Esophagus squamous epithelium (tissue), 5 donors: ENCODE measurements around the gene PRDM12. TPM values are rescaled to one million over a fixed set of nuclear protein-coding genes. Genes with fewer than 3 reads are reported as not detected.

Experiments
- DNase-seq: peaks from one replicate; lab custom pipeline; 2025; lab: John Stamatoyannopoulos, UW
- H3K27ac ChIP-seq, 4 donors: fragments of 200-600 bp; sonication (generic); one replicate each; pipeline ENCODE4 v1.5.1; 2016 to 2019; ENCODE audit warnings: mild to moderate bottlenecking in 1 of 4
- H3K27me3 ChIP-seq, 4 donors: fragments of 200-600 bp; sonication (generic); 1 replicate in 3 of 4; 2 replicates in 1 of 4; pipeline versions ENCODE4 v1.5.1 to v1.6.0; 2017 to 2021; ENCODE audit warnings: antibody characterized with exemption in 1 of 4
- H3K36me3 ChIP-seq, 3 donors: fragments of 200-600 bp; sonication (generic); one replicate each; pipeline ENCODE4 v1.5.1; 2016 to 2019
- H3K4me1 ChIP-seq, 3 donors: fragments of 200-600 bp; sonication (generic); one replicate each; pipeline ENCODE4 v1.5.1; 2017 to 2019
- H3K4me3 ChIP-seq, 4 donors: fragments of 200-600 bp; sonication (generic); 1 replicate in 3 of 4; 2 replicates in 1 of 4; pipeline ENCODE4 v1.5.1; 2016 to 2019; ENCODE audit warnings: mild to moderate bottlenecking in 2 of 4, moderate library complexity in 1 of 4
- H3K9me3 ChIP-seq, 3 donors: fragments of 200-600 bp; sonication (generic); one replicate each; pipeline ENCODE4 v1.5.1; 2016 to 2019
- POLR2A ChIP-seq, 4 donors: fragments of 450-650 bp; IDR thresholded peaks; one replicate each; pipeline ENCODE4 v1.6.1; 2017; ENCODE audit warnings: antibody characterized with exemption in 4 of 4, mild to moderate bottlenecking in 4 of 4, moderate library complexity in 3 of 4
- WGBS, 2 donors: methylation state at CpG; one replicate each; pipeline ENCODE4 v1.1.5; 2018; 5-methylcytosine and 5-hydroxymethylcytosine counted together
- intact Hi-C: fragments of 100-400 bp; cut with DNase I; formaldehyde crosslinking; loops from one replicate; pipeline ENCODE4 v1.15.0; 2022
- total RNA-seq, 4 donors: library from RNA; depleted of rRNA; stranded (reverse); fragments of >200 nt; gene quantifications; one replicate each; pipeline ENCODE4 v1.1.0, GENCODE V29; 2016
- TF ChIP-seq, protein P1 (sequence below), 6 experiments: fragments of 450-650 bp in 4 of 6; fragments of 200-600 bp in 2 of 6; sonication (generic) in 2 of 6; IDR thresholded peaks; one replicate each; pipeline ENCODE4 v1.5.1; 2016 to 2019; ENCODE audit warnings: antibody characterized with exemption in 6 of 6, mild to moderate bottlenecking in 4 of 6, moderate library complexity in 4 of 6
- donor health status: DM: yes; HTN: yes; CAD: no.

PRDM12 gene
- total RNA-seq, 4 donors from 2014 or later = not detected

DNA sequence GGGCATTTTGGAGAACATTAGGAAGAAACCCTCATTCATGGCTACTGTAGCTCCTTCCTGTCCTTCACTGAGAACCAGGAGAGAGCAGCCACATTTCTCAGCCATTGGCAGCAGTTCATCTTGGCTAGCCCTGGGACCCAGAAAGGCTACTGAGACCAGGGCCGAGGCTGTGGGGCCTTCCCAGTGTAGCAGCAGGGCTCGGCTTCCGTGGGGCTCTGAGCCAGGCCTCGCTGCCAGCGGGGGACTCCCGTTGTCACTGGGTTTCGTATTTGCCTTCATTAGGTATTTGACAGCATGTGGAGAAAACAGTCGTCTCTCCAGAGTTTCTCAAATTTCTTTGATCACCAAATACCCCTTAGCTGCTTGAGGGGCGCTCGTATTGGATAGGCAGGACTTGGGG lies 37.3 kb upstream of the PRDM12 start:
- Histone ChIP-seq H3K27ac (no peak overlapping the region), H3K36me3 (peaks cover 44 to 100% (median 60%) of the 10 kb centered on the region in 3 donors), H3K4me3 (no peak overlapping the region), H3K4me1 (no peaks in the 10 kb centered on the region), H3K27me3 (no peaks in the 10 kb centered on the region), H3K9me3 (no peaks in the 10 kb centered on the region)
- TF ChIP-seq POLR2A (IDR thresholded peaks at IDR 0.05) = no peak
- TF ChIP-seq, protein P1, sequence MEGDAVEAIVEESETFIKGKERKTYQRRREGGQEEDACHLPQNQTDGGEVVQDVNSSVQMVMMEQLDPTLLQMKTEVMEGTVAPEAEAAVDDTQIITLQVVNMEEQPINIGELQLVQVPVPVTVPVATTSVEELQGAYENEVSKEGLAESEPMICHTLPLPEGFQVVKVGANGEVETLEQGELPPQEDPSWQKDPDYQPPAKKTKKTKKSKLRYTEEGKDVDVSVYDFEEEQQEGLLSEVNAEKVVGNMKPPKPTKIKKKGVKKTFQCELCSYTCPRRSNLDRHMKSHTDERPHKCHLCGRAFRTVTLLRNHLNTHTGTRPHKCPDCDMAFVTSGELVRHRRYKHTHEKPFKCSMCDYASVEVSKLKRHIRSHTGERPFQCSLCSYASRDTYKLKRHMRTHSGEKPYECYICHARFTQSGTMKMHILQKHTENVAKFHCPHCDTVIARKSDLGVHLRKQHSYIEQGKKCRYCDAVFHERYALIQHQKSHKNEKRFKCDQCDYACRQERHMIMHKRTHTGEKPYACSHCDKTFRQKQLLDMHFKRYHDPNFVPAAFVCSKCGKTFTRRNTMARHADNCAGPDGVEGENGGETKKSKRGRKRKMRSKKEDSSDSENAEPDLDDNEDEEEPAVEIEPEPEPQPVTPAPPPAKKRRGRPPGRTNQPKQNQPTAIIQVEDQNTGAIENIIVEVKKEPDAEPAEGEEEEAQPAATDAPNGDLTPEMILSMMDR (IDR thresholded peaks at IDR 0.05) = no peak
- DNase-seq = no peak
- intact Hi-C loops = no loop called here
- 91 to 95% methylated on average over 4 to 6 of the region's 10 CpGs for WGBS, 2 donors

DNA sequence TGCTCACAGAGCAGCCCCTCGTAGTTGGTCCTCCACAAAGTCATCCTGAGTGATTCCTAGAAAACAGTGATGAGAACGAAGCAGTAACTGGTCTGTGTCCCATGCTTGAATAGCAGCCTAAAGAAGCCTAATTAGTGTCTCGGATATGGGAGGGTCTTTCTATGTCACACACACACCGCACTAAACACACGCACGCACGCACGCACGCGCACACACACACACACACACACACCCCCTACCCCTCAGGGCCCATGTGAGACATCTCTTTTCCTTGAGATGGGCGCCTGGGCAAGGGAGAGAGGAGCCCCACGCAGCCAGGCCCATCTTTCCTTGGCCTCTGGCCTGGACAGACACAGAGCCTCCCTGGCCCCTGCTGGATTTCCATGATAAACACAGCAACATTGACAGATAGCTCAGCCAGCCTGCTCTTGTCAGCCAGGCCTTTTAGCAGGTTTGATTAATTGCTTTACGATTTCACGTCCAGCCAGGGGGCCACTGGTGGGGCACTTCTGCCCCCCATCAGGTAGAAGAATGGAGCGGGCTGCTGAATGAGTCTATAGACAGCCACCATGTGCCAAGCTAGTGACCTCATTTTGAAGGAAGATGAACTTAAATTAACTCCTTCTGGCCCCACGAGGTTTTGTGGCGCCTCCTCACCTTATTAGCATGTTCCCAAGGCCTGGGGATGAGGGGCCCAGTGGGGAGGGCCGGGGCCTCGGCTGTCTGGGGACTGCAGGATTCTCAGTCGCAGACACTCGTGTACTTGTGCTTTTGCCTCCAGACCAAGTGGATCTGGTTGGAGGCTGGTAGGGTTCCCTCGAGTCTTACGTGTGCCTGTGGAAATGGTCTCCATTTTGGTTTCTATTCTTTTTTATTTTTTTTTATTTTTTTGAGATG lies 36.2 kb upstream of the PRDM12 start:
- no peaks in the 10 kb centered on the region for H3K4me1 ChIP-seq
- TF ChIP-seq POLR2A (IDR thresholded peaks at IDR 0.05) = no peak
- peaks cover 48 to 100% (median 69%) of the 10 kb centered on the region in 3 donors for H3K36me3 ChIP-seq
- intact Hi-C loops = no loop called here
- no peak for DNase-seq
- WGBS, 2 donors = 85% methylated on average over 16 to 22 of the region's 23 CpGs
- H3K4me3 ChIP-seq = no peak overlapping the region
- H3K27me3 ChIP-seq = no peaks in the 10 kb centered on the region
- H3K27ac ChIP-seq = no peak overlapping the region
- H3K9me3 ChIP-seq = no peaks in the 10 kb centered on the region

DNA sequence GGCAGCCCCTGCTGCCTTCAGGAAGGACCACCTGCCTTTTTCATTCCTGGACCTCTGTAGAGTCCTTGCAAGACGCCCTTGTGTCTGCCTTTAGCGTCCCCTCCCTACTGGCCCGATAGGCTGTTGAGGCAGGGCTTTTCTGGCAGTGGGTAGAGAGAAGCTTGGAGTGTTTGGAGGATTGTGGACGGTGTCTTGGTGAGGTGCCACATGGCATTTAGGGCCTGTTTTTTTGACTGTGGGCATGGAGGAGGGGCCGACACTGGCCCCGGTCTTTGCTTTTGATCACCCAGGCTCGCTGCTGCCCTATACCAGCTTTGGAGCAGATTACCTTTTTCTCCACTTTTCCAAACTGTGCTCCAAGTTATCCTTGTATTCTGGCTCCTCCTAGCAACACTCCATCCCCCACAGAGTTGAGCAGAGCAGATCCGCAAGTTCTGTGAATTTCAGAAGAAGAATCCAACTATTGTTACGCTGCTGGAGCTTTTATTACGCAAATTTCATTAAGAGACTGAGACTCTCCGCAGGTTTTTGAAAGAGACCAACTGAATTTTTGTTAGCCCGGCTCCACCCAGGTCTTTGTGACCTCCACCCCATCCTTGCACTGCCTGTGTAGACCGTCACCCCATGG lies 34.8 kb upstream of the PRDM12 start:
- Histone ChIP-seq H3K27ac (no peak overlapping the region), H3K4me1 (no peaks in the 10 kb centered on the region), H3K27me3 (no peaks in the 10 kb centered on the region), H3K36me3 (peaks cover 40 to 100% (median 62%) of the 10 kb centered on the region in 3 donors), H3K9me3 (no peaks in the 10 kb centered on the region), H3K4me3 (no peak overlapping the region)
- DNase-seq = no peak
- intact Hi-C loops = no loop called here
- TF ChIP-seq, protein P1 (IDR thresholded peaks at IDR 0.05) = no peak
- TF ChIP-seq POLR2A (IDR thresholded peaks at IDR 0.05) = no peak
- WGBS, 2 donors = 78 to 89% methylated on average over 11 to 12 of the region's 13 CpGs

DNA sequence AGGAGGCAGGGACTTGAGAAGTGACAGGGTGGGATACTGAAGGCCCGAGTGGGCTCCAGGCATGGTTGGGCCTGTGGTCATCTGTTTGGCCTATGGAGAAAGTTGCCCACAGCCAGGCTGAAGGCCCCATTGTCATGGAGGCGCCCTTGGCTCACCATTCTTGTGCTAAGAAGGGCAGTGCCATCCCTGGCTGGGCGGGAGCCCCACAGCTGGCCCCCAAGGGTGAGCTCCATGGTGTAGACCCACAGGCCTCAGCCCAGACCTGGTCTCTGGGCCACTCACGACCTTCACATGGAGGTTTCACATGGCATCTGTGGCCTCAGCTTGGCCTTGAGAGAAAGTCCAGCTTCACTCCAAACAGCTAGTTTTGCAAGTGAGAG lies 34.3 kb upstream of the PRDM12 start:
- WGBS, 2 donors = 80 to 100% methylated on average over 1 of the region's 4 CpGs
- no peak for TF ChIP-seq POLR2A (IDR thresholded peaks at IDR 0.05)
- TF ChIP-seq, protein P1 (IDR thresholded peaks at IDR 0.05) = no peak
- intact Hi-C loops = no loop called here
- Histone ChIP-seq H3K4me1 (no peaks in the 10 kb centered on the region), H3K27ac (no peak overlapping the region), H3K27me3 (no peaks in the 10 kb centered on the region), H3K9me3 (no peaks in the 10 kb centered on the region), H3K36me3 (peaks cover 40 to 100% (median 64%) of the 10 kb centered on the region in 3 donors), H3K4me3 (no peak overlapping the region)
- DNase-seq = no peak

DNA sequence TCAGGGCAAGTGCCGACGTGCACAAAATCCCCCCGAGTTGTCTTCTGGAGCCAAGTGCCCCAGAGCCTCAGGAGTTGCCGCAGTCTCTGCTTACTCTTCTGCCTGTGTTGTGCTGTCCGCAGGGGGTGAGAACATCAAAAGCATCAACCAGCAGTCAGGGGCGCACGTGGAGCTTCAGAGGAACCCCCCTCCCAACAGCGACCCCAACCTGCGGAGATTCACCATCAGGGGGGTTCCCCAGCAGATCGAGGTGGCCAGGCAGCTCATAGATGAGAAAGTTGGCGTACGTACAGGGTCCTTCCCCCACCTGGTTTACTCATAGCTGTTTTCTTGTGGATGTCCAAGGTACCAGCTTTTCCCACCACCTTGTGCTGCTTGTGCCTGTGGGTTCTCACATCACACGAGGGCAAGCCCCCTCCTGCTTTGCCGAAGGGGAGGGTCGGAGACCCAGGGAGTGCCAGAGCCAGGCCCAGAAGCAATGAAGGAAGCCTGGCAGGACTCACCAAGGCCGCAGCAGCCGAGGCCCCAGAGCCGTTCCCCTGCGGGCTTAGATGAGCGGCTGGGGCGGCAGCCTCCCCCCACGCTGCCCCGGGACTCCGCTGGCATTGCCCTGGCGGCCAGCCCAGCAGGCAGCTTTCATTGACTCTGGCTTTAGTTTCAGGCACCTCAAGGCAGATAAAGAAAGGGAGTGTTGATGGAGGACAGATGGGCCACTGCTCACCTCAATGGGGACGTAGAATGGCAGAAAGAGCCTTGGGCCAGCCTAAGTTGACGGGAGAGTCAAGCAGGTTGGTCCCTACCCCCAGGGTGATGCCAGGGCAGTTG lies 33.7 kb upstream of the PRDM12 start:
- 82 to 93% methylated on average over 5 to 11 of the region's 27 CpGs for WGBS, 2 donors
- no peaks in the 10 kb centered on the region for H3K4me1 ChIP-seq
- no peaks in the 10 kb centered on the region for H3K9me3 ChIP-seq
- intact Hi-C loops = no loop called here
- no peak for DNase-seq
- H3K27me3 ChIP-seq = no peaks in the 10 kb centered on the region
- H3K27ac ChIP-seq = no peak overlapping the region
- H3K36me3 ChIP-seq = peaks cover 37 to 100% (median 65%) of the 10 kb centered on the region in 3 donors
- no peak overlapping the region for H3K4me3 ChIP-seq
- TF ChIP-seq, protein P1 (IDR thresholded peaks at IDR 0.05) = no peak
- no peak for TF ChIP-seq POLR2A (IDR thresholded peaks at IDR 0.05)
